OCI-LY7 (cell line): Measurements from ENCODE around the gene SLC41A3. TPM values are rescaled to one million over a fixed set of nuclear protein-coding genes. Genes with fewer than 3 reads are reported as not detected.

Experiments
- BruUV-seq: library from RNA; stranded (reverse); fragments of 400-500 nt; replicated peaks from 2 replicates; lab custom pipeline; 2021; lab: Mats Ljungman, UMichigan
- CTCF ChIA-PET: fragments of 300-600 bp; sonication (Branson Sonifier 250); formaldehyde crosslinking; loops from one replicate; lab custom pipeline; 2022; ENCODE audit warnings: antibody characterized with exemption; ENCODE audit not compliant: unreplicated experiment; lab: Charles Lee
- POLR2A ChIA-PET: fragments of 300-600 bp; sonication (Branson Sonifier 250); formaldehyde crosslinking; loops from one replicate; lab custom pipeline; 2022; ENCODE audit warnings: antibody characterized with exemption; lab: Charles Lee
- DNase-seq: peaks from one replicate; pipeline ENCODE4 v3.0.0-alpha.2; 2015; ENCODE audit warnings: low spot score
- H2AFZ ChIP-seq: fragments of 200-600 bp; sonication (generic), shearing (Covaris generic); 2 replicates; pipeline ENCODE4 v1.6.1; 2014; ENCODE audit warnings: mild to moderate bottlenecking, antibody characterized with exemption, low read length, moderate library complexity
- H3K27ac ChIP-seq: fragments of 200-600 bp; sonication (generic); 2 replicates; pipeline ENCODE4 v1.5.1; 2014; ENCODE audit warnings: mixed run types, low read depth, mild to moderate bottlenecking, moderate library complexity, low read length, inconsistent platforms; ENCODE audit not compliant: poor library complexity, severe bottlenecking
- H3K36me3 ChIP-seq: fragments of 200-600 bp; sonication (generic); 2 replicates; pipeline ENCODE4 v1.6.1; 2014; ENCODE audit warnings: mild to moderate bottlenecking, antibody characterized with exemption, low read length, moderate library complexity, mixed read lengths; ENCODE audit not compliant: insufficient read depth
- H3K4me1 ChIP-seq: fragments of 200-600 bp; sonication (generic); 2 replicates; pipeline ENCODE4 v1.5.1; 2014; ENCODE audit warnings: mild to moderate bottlenecking, low read length; ENCODE audit not compliant: insufficient read depth, poor library complexity, severe bottlenecking
- H3K4me2 ChIP-seq: fragments of 200-600 bp; sonication (generic); 2 replicates; pipeline ENCODE4 v1.6.1; 2014; ENCODE audit warnings: mild to moderate bottlenecking, low read length
- H3K4me3 ChIP-seq: fragments of 200-600 bp; sonication (generic); 2 replicates; pipeline ENCODE4 v1.5.1; 2014; ENCODE audit warnings: mild to moderate bottlenecking, low read depth, low read length; ENCODE audit not compliant: poor library complexity, severe bottlenecking
- H3K79me2 ChIP-seq: fragments of 200-600 bp; sonication (generic); 2 replicates; pipeline ENCODE4 v1.6.1; 2016; ENCODE audit warnings: low read depth, mild to moderate bottlenecking, low read length, moderate library complexity, mixed read lengths; ENCODE audit not compliant: insufficient read depth
- H3K9me2 ChIP-seq: fragments of 200-600 bp; sonication (generic); 2 replicates; pipeline ENCODE4 v1.6.1; 2016; ENCODE audit warnings: mild to moderate bottlenecking, low read length, mixed read lengths; ENCODE audit not compliant: insufficient read depth
- H3K9me3 ChIP-seq: fragments of 200-600 bp; sonication (generic); 2 replicates; pipeline ENCODE4 v1.6.1; 2014; ENCODE audit warnings: mild to moderate bottlenecking, mixed run types, low read length, mixed read lengths
- H4K20me1 ChIP-seq: fragments of 200-600 bp; sonication (generic); 2 replicates; pipeline ENCODE4 v1.6.1; 2014; ENCODE audit warnings: mild to moderate bottlenecking, antibody characterized with exemption, low read length, moderate library complexity, mixed read lengths; ENCODE audit not compliant: insufficient read depth
- EZH2phosphoT487 ChIP-seq: fragments of 200-600 bp; sonication (generic); IDR thresholded peaks from 2 replicates; pipeline ENCODE4 v1.6.1; 2018; ENCODE audit warnings: low read depth, borderline replicate concordance, mild to moderate bottlenecking, mixed run types, antibody characterized with exemption, low read length, moderate library complexity, mixed read lengths
- intact Hi-C: fragments of 100-400 bp; cut with micrococcal nuclease; formaldehyde crosslinking; loops from one replicate; pipeline ENCODE4 v1.10.0; 2022; ENCODE audit not compliant: unreplicated experiment
- total RNA-seq, 2 experiments: library from RNA; depleted of rRNA in 1 of 2; stranded (reverse); fragments of >200 nt in 1 of 2; shearing (Covaris generic) in 1 of 2; gene quantifications; 2 replicates each; pipeline ENCODE4 v1.2.3, GENCODE V29; 2014 to 2022
- TF ChIP-seq, protein P1 (sequence below): fragments of 200-600 bp; sonication (generic); conservative IDR thresholded peaks from 2 replicates; pipeline ENCODE4 v1.5.1; 2014; ENCODE audit warnings: mild to moderate bottlenecking, antibody characterized with exemption, low read length, moderate library complexity, mixed read lengths

SLC41A3 gene
- total RNA-seq, 2 experiments from 2014 or later, result 31.9 to 35.9 TPM

DNA sequence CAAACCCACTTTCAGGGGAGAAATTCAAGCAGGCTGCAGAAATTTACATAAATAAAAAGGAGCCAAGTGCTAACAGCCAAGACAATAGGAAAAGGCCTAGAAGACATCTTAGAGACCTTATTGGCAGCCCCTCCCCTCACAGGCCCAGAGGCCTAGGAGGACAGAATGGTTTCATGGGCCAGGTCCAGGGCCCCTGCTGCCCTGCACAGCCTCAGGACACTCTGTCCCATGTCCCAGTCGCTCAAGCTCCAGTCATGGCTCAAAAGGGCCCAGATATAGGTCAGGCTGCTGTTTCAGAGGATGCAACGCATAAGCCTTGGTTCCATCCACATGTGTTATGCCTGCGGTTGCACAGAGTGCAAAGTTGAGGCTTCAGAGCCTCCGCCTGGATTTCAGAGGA, 55.8 kb downstream of the SLC41A3 start:
- no TSS peak for BruUV-seq
- Histone ChIP-seq H3K79me2 (no peaks in the 10 kb centered on the region), H3K9me2 (no peaks in the 10 kb centered on the region), H3K4me2 (no peak overlapping the region), H2AFZ (no peak overlapping the region), H3K9me3 (peaks cover 22% of the 10 kb centered on the region), H3K4me3 (no peak overlapping the region), H3K27ac (no peak overlapping the region), H4K20me1 (no peaks in the 10 kb centered on the region), H3K36me3 (peaks cover 4% of the 10 kb centered on the region), H3K4me1 (no peaks in the 10 kb centered on the region)
- CTCF ChIA-PET, result no interaction called here
- no peak for DNase-seq
- POLR2A ChIA-PET, result no interaction called here
- intact Hi-C loops, result no loop called here
- TF ChIP-seq, protein P1, sequence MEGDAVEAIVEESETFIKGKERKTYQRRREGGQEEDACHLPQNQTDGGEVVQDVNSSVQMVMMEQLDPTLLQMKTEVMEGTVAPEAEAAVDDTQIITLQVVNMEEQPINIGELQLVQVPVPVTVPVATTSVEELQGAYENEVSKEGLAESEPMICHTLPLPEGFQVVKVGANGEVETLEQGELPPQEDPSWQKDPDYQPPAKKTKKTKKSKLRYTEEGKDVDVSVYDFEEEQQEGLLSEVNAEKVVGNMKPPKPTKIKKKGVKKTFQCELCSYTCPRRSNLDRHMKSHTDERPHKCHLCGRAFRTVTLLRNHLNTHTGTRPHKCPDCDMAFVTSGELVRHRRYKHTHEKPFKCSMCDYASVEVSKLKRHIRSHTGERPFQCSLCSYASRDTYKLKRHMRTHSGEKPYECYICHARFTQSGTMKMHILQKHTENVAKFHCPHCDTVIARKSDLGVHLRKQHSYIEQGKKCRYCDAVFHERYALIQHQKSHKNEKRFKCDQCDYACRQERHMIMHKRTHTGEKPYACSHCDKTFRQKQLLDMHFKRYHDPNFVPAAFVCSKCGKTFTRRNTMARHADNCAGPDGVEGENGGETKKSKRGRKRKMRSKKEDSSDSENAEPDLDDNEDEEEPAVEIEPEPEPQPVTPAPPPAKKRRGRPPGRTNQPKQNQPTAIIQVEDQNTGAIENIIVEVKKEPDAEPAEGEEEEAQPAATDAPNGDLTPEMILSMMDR, result no peak
- no peak for TF ChIP-seq EZH2phosphoT487

DNA sequence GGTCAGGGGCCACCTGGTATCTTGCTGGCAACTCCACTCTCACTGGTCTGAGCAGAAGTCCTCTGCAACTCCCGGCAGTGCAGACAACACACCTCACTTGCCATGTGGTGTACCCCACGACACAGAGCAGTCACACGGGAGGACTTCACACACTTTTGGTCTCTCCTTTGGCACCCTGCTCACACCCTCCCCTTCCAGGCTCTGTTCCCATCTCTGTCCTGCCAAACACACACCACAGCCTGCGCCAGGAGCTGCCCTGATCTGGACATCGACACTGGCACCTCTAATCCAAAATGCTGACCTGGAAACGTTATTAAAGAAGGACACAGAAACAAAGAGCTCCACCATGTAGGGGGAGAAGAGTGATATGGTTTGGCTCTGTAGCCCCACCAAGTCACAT, 57.2 kb downstream of the SLC41A3 start:
- no peak for DNase-seq
- CTCF ChIA-PET, result no interaction called here
- no TSS peak for BruUV-seq
- Histone ChIP-seq H3K9me3 (peaks cover 22% of the 10 kb centered on the region), H3K9me2 (no peaks in the 10 kb centered on the region), H4K20me1 (no peaks in the 10 kb centered on the region), H3K36me3 (peaks cover 4% of the 10 kb centered on the region), H2AFZ (no peak overlapping the region), H3K4me3 (no peak overlapping the region), H3K4me1 (no peaks in the 10 kb centered on the region), H3K79me2 (no peaks in the 10 kb centered on the region), H3K4me2 (no peak overlapping the region), H3K27ac (no peak overlapping the region)
- intact Hi-C loops, result no loop called here
- POLR2A ChIA-PET, result interaction anchor here (0.6 kb wide), 1 partner anchor 37 kb away, joined by 3 read pairs; no protein-coding TSS in a partner anchor
- TF ChIP-seq, protein P1, result no peak
- TF ChIP-seq EZH2phosphoT487, result no peak

DNA sequence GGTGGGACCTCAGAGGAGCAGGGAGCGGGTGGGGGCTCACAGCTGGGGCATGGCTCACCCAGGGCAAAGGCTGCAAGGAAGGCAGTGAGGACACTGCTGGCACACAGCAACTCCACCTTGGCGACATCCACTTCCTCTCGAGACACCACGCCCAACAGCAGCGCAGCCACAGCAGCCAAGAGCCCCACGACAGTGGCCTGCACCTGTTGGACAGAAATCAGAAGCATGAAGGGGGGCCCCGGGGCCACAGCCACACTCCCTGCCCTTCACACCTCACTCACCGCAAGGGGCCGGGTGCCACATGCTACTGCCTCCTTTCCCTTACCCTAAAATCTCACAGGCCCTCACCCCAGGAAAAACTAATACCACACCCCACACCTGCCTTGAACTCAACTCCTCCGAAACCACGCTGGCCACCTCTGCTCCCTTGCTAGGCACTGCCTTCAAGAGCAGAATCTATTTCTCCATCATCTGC, 57.6 kb downstream of the SLC41A3 start:
- intact Hi-C loops, result no loop called here
- H3K4me3 ChIP-seq, result no peak overlapping the region
- no peak for DNase-seq
- H3K36me3 ChIP-seq, result peaks cover 4% of the 10 kb centered on the region
- H4K20me1 ChIP-seq, result no peaks in the 10 kb centered on the region
- no peak overlapping the region for H2AFZ ChIP-seq
- no peak overlapping the region for H3K4me2 ChIP-seq
- ChIA-PET POLR2A (no interaction called here), CTCF (no interaction called here)
- no peaks in the 10 kb centered on the region for H3K9me2 ChIP-seq
- TF ChIP-seq, protein P1, result no peak
- TF ChIP-seq EZH2phosphoT487, result no peak
- H3K79me2 ChIP-seq, result no peaks in the 10 kb centered on the region
- no peak overlapping the region for H3K27ac ChIP-seq
- H3K4me1 ChIP-seq, result no peaks in the 10 kb centered on the region
- BruUV-seq, result no TSS peak
- peaks cover 22% of the 10 kb centered on the region for H3K9me3 ChIP-seq
